ENCODE measurements around the gene HMCN2.

HMCN2 gene

DNA sequence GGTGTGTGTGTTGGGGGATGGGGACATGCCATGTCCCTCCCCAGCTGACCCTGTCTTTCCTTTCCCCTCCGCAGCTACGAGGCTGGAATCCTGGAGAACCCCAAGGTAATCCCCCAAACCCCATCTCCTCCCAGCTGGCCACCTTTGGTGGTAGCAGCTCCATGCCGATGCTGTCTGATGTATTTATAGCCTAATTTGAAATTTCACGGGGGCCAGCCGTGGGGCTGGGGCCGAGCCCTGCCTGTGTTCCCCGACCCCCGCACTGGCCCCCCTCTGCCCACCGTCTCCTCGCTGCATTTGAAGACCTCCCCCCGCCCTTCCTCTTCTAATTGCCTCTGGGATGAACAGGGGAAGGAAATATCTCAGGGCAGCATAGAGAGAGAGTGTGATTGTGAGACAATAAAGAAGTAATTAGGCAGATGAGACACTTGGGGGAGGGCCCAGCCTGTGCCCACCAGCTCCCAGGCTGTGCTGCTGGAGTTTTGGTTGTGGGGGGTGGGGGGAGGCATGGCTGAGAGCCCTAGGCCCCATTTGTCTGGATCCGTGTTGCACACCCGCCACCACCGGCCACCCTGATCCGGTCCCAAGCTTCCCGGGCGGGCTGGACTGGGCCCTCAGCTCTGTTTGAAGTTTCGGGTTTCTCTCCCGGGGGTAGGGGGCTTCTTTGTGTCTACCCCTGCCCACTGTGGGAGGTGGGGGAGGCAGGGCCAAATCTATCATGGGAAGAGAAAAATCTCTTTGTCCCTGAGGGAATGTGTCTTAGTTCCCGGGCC is 206.0 kb downstream of the HMCN2 start:
- DNase-seq (ENCODE audit: low read depth) = no peak
- no peak overlapping the region for H3K4me3 ChIP-seq (ENCODE audit: low read depth, low read length)
- TF ChIP-seq CTCF (IDR thresholded peaks at IDR 0.05; ENCODE audit: low read depth, low read length, missing control alignments) = no peak

GRCh38 chr9:130472184-130472705 is 206.7 kb downstream of the HMCN2 start:
- TF ChIP-seq CTCF (IDR thresholded peaks at IDR 0.05; ENCODE audit: low read depth, low read length, missing control alignments) = no peak
- H3K4me3 ChIP-seq (ENCODE audit: low read depth, low read length) = no peak overlapping the region
- no peak for DNase-seq (ENCODE audit: low read depth)

- no peak for DNase-seq (ENCODE audit: low read depth)
- TF ChIP-seq CTCF (IDR thresholded peaks at IDR 0.05; ENCODE audit: low read depth, low read length, missing control alignments) = no peak
- no peak overlapping the region for H3K4me3 ChIP-seq (ENCODE audit: low read depth, low read length)
Measured at GRCh38 chr9:130473009-130473408, 207.4 kb downstream of the HMCN2 start.

DNA sequence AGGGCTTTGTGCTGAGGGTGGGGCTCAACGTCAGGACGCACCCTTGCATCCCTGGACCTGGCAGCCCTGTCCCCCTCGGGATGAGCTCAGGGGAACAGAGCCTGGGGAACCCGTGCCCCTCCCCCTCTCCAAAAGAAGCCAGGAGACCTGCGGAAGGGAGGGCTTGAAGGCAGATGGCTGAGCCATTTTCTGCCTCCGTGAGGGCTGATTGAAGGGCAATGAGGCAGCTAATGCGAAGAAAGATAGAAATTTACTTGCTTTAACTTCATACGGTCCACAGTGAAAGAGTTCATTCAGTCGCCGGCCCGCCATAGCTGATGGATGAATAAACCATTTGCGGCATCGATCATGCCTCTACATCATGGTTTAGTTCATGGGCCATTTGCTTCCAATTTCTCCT is 208.0 kb downstream of the HMCN2 start:
- no peak for DNase-seq (ENCODE audit: low read depth)
- TF ChIP-seq CTCF (IDR thresholded peaks at IDR 0.05; ENCODE audit: low read depth, low read length, missing control alignments) = no peak
- no peak overlapping the region for H3K4me3 ChIP-seq (ENCODE audit: low read depth, low read length)

DNA sequence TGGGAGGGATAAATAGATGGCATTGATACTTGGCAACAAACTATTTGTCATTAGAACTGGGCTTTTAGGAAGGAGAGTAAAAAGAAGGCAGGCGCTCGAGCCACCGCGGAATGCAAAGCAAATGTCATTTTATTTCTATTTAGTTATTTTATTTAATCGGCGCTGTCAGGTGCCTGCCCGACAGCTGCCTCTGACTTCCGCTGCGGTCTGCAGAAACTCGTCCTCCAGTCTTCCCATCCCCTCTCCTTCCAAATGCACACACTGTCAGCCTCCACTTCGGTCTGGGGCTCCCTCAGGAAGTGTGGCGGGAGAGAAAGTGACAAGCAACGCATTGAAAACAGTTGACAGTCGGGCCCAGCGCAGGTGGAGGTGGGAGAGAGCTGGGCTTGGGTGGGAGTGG is 208.5 kb downstream of the HMCN2 start:
- H3K4me3 ChIP-seq (ENCODE audit: low read depth, low read length) = no peak overlapping the region
- TF ChIP-seq CTCF (IDR thresholded peaks at IDR 0.05; ENCODE audit: low read depth, low read length, missing control alignments) = no peak
- no peak for DNase-seq (ENCODE audit: low read depth)

DNA sequence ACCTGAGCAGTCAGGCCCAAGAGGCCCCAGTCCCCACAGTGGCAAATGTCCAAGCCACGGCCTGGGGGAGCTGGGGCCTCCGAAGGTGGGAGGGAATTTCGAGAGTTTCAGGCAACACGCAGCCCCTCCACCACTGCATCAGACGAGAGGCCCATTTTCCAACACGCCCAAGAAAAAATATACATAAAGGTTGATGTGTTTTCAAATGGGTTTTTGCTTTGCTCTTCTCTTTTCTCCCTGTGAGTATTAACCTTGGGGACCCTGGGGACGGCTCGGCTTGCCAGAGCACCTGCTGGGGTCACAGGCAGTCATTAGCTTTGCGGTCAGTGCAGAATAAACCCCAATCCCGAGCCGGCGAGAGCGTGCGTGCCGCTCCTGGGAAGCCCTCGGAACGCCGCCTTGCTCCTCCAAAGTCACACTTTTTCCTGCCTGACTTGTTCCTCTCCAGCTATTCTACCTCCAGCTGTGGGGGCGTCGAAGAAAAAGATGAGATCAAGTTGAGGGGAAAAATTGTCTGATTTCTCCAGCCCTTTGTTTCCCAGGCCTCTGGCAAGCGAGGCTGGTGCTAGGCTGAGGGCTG is 210.7 kb downstream of the HMCN2 start:
- no peak for DNase-seq (ENCODE audit: low read depth)
- no peak overlapping the region for H3K4me3 ChIP-seq (ENCODE audit: low read depth, low read length)
- TF ChIP-seq CTCF (IDR thresholded peaks at IDR 0.05; ENCODE audit: low read depth, low read length, missing control alignments) = no peak
